ENCODE measurements around the gene TMEM255B.
"Not testable (repeated sequence)": the region's sequence is repeated elsewhere in the genome, so short reads cannot be mapped to it uniquely, and the experiment has no call there.

Gene TMEM255B

GRCh38 chr13:113758651-113759524, at the start of gene TMEM255B:
TSS of gene TMEM255B (plus strand) at chr13:113759226. CDS start at chr13:113759270, 44 bp downstream.
- peak; percentile 41 to 56 for DNase-seq (ENCODE audit: low read depth in 2 of 2)

DNA sequence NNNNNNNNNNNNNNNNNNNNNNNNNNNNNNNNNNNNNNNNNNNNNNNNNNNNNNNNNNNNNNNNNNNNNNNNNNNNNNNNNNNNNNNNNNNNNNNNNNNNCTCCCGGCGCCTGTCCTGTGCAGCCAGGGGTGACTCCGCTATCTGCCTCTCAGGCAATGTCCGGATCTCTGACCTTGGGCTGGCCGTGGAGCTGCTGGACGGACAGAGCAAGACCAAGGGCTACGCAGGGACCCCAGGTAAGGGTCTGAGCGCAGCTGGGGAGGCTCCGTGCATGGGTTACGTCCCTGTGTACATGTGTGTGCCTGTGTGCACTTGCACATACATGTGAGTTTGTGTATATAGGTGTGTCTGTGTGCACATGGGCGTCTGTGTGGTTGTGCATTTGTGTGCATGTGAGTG, 36.1 kb upstream of the TMEM255B start:
- no peak for DNase-seq (ENCODE audit: low read depth in 2 of 2)

DNA sequence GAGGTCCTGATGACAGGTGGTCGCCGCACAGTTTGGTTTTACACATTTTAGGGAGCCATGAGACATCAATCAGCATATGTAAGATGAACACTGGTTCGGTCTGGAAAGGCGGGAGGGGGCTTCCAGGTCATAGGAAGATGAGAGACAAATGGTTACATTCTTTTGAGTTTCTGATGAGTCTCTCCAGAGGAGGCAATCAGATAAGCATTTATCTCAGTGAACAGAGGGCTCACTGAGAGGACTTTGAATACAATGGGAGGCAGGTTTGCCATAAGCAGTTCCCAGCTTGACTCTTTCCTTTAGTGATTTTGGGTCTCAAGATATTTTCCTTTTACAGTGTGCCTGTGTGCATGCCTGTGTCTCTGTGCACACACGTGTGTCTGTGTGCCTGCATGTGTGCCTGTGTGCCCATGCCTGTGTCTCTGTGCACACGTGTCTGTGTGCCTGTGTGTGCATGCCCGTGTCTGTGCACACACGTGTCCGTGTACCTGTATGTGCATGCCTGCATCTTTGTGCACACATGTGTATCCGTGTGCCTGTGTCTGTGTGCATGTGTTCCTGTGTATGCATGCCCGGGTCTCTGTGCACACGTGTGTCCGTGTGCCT, 35.5 kb upstream of the TMEM255B start:
- DNase-seq (ENCODE audit: low read depth in 2 of 2) = no peak

GRCh38 chr13:113724016-113724758, 34.8 kb upstream of the TMEM255B start:
- DNase-seq (ENCODE audit: low read depth in 2 of 2) = no peak

DNA sequence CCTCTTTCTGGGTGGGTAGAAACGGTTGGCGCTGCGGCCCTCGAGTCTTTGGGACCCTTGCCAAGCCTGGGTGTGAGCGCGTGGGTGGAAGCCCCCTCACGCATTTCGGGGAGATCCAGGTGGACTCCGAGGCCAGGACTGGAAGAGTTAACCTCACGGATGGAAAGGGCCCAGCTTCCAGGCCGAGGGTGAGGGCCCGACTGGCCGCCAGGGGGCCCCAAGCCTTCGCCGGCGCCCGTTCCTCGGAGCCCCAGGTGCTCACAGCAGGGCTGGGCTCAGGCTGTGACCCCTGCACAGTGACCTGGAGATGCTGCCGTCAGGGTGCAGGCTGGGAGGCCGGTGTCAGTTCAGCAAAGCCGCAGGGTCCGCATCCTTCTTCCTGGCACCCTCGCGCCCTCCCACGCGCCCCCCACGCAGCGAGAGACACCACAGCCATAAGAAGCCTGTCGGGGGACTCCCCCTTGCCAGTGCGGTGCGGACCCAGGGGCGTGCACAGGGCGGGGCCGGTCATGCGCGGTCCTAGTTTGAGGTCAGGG, 34.2 kb upstream of the TMEM255B start:
- peak; percentile 63 to 70 for DNase-seq (ENCODE audit: low read depth in 2 of 2)

- peak; percentile 43 to 45 for DNase-seq (ENCODE audit: low read depth in 2 of 2)
These were observed 33.5 kb upstream of the TMEM255B start for GRCh38 chr13:113725329-113726105.

DNA sequence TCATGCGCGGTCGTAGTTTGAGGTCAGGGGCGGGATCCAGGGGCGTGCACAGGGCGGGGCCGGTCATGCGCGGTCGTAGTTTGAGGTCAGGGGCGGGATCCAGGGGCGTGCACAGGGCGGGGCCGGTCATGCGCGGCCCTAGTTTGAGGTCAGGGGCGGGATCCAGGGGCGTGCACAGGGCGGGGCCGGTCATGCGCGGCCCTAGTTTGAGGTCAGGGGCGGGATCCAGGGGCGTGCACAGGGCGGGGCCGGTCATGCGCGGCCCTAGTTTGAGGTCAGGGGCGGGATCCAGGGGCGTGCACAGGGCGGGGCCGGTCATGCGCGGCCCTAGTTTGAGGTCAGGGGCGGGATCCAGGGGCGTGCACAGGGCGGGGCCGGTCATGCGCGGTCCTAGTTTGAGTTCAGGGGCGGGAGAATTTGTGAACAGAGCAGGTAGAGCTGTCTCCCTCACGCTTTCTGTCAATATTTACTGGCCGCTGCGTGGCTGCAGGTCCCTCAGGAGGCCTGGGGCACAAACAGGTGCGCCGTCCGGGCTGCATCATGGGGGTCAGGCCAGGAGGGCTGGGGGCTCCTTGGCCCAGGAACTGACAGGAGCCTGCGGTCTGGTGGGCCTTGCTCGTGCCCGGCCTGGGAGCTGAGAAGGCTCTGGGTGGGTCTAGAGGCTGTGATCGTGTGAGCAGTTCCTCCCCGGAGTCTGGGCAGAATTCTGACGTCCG, 32.8 kb upstream of the TMEM255B start:
- not testable (repeated sequence) for DNase-seq (ENCODE audit: low read depth in 2 of 2)

DNA sequence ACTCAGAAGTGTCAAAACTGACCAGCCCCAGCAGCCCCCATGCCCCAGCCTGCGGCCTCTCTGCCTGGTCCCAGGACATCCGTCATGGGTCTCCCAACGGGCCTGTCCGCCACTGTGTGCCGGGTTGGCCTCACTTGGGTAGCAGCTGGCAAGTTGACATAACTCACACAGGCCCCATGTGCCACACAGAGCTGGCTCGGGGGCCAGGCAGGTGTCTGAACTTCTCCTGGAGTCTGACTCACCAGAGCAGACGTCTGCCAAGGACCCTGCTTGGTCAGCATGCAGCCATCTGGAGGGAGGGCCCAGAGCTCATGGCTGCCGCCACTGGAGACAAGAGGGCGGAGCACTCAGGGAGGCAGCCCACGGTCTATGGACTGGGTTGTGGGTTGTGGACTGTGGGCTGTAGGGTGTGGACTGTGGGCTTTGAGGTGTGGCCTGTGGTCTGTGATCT, 32.0 kb upstream of the TMEM255B start:
- DNase-seq (ENCODE audit: low read depth in 2 of 2) = no peak

DNA sequence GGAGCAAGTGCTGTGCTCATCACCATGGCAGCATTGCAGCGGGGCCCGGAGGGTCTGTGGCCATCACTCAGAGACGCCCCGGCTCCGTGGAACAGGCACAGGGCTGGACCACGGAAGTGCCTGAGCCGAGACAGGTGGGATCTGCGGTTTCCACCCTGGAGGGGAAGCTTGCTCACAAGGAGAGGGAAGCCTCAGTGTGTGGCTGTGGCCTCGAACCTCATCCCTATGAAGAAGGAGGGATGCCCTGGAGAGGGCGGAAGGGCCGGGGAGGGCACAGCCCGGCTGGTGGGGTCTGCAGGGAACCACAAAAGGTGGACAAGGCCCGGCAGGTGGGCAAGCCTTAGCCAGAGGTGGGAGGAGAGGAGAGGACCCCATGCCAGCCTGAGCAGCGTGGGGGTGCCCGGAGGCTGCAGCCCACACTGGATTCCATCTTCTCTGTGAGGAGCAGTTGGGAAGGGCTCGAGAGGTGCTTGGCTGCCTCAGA, 30.4 kb upstream of the TMEM255B start:
- DNase-seq (ENCODE audit: low read depth in 2 of 2) = no peak

DNA sequence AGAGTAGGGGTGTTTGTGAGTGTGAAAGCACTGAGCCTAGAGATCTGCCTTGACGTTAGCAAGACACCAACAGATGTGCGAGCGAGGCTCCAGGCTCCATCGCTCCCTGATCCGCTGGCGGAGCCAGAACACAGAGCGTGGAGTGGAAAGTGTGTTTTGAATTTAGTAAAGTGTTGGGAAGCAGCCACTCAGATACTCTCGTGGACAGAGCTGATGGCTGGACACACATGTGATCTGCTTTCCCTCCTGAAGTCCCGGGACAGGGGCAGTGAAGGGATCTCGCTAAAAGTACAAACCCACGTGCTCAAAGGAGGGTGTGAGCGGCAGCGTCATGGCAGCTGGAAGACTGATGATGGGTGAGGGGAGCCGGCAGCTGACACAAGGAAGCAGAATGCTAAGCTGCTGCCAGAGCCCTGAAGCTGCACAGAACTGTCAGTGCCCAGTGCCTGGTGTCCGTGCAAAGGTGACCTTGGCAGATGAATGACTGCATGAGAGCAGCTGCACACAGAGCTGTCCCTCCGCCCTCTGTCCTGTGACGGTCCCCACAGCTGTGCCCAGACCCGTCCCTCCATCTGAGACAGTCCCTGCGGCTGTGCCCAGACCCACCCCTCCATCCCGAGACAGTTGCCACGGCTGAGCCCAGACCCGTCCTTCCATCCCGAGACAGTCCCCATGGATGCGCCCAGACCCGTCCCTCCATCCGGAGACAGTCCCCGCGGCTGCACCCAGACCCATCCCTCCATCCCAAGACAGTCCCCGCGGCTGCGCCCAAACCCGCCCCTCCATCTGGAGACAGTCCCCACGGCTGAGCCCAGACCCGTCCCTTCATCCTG, 29.6 kb upstream of the TMEM255B start:
- DNase-seq (ENCODE audit: low read depth in 2 of 2) = no peak

- no peak for DNase-seq (ENCODE audit: low read depth in 2 of 2)
These were observed 28.8 kb upstream of the TMEM255B start for GRCh38 chr13:113730258-113730691.

GRCh38 chr13:113730831-113731191, 28.2 kb upstream of the TMEM255B start:
- no peak for DNase-seq (ENCODE audit: low read depth in 2 of 2)

GRCh38 chr13:113731192-113732175, 27.5 kb upstream of the TMEM255B start:
- no peak for DNase-seq (ENCODE audit: low read depth in 2 of 2)

DNA sequence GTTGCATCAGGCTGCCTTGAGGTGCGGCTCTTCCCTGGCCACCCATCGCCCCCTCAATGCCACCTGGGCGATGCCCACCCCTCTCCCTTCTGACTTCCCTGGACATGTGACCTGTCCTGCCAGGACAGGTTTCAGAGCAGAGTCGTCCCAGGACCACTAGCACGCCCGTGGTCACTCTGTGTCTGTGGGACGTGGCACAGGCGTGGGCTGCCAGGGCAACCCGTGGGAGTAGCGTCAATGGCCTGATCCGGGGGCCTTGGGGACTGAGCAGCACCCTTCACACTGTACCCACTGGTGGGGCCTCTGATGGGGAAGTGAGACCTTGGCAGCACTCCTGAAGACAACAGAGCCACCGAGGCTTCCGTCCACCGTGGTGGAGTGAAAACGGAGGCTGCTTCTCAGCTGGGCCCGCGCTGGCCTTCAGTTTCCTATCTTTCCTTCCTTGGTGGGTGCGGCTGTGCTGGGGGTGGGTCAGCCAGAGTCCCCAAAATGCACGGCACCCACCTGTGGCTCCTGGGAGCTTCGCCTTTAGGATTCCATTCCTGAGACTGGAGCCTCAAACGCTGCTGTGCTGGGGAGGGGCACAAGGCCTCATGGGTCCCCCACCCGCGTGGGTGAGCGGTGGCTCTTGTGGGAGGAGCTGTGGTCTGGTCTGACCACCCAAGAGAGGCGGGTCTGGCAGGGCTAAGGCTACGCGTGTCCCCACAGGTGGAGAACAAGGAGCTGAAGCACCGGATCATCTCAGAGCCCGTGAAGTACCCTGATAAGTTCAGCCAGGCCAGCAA, 26.7 kb upstream of the TMEM255B start:
- DNase-seq (ENCODE audit: low read depth in 2 of 2) = no peak

GRCh38 chr13:113732961-113733950, 25.8 kb upstream of the TMEM255B start:
- no peak for DNase-seq (ENCODE audit: low read depth in 2 of 2)

DNA sequence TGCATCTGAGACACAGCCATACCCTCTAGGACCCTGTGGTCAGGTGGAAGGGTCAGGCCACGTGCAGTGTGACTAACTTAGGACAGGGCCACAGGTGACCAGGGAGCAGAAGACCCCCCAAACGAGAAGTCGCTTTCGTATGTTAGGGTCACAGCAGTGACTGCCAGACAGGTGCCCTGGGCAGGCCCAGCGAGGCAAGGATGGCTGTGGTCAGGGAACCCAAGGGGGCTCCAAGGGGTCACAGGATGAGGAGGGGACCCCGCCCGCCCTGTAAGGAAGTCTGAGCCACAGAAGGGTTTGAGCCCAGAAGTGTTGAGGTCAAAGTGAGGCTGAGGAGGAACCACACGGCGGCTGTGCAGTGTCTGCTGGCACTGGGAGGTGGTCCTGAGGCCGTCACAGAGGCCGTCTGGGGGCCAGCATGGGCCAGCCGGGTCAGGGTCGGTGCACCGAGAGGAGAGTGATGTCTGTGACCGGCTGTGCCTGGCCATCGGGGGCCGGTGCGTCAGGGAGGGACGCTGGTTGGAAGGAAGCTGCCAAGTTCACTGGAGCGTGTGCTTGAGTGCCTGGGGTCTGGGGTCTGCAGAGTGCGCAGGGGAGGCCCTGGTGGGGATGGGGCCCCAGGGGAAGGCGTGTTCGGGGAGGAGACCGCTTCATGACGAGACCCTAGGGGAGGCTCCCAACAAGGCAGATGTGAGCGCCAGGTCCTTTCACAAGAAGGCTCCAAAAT, 24.8 kb upstream of the TMEM255B start:
- DNase-seq (ENCODE audit: low read depth in 2 of 2) = no peak

All from stimulated activated CD8-positive, alpha-beta memory T cell treated with anti-CD3 and anti-CD28 coated beads, Interleukin-7, amount 100 ng/mL, for 1 hour (primary cell).